Vagina (tissue), 2 donors: Measurements from ENCODE around the gene ALB.

Experiments used
- CTCF ChIP-seq, 3 experiments: fragments of 450-650 bp in 2 of 3; fragments of 200-600 bp in 1 of 3; sonication (generic) in 1 of 3; IDR thresholded peaks; one replicate each; pipeline ENCODE4 v1.5.1; 2017 to 2019; ENCODE audit warnings: antibody characterized with exemption in 3 of 3, mild to moderate bottlenecking in 2 of 3, moderate library complexity in 2 of 3
- POLR2A ChIP-seq, 2 donors: fragments of 450-650 bp; IDR thresholded peaks; one replicate each; pipeline ENCODE4 v1.6.1; 2017; ENCODE audit warnings: antibody characterized with exemption in 2 of 2, mild to moderate bottlenecking in 2 of 2, moderate library complexity in 2 of 2
- POLR2AphosphoS5 ChIP-seq, 2 donors: sonication (generic); formaldehyde crosslinking; IDR thresholded peaks; one replicate each; pipeline ENCODE4 v1.9.0; 2017; ENCODE audit warnings: antibody characterized with exemption in 2 of 2, mild to moderate bottlenecking in 2 of 2, low read depth in 1 of 2; ENCODE audit not compliant: insufficient read depth in 1 of 2

- no peak for TF ChIP-seq CTCF (IDR thresholded peaks at IDR 0.05)
- TF ChIP-seq POLR2A (IDR thresholded peaks at IDR 0.05), result no peak
- no peak for TF ChIP-seq POLR2AphosphoS5 (IDR thresholded peaks at IDR 0.05; ENCODE audit: insufficient read depth in 1 of 2, low read depth in 1 of 2)
Observed at GRCh38 chr4:73429826-73430587, 25.9 kb downstream of the ALB start.
